Stimulated activated effector memory CD8-positive, alpha-beta T cell treated with anti-CD3 and anti-CD28 coated beads, Interleukin-12 subunit alpha, Interleukin-12 subunit beta, amount 100 ng/mL, for 72 hours (primary cell): ENCODE measurements around the gene DNAJC11.
A peak's percentile ranks its signal among the peaks of the same experiment; 100 is the strongest.

ENCODE experiments used
- ATAC-seq: fragments of 150-1000 bp; cut with Tn5 transposase; 2 replicates; pipeline ENCODE4 v1.10.0; 2021
- DNase-seq, 2 donors: peaks; one replicate each; pipeline ENCODE4 v3.0.0; 2021 to 2022; ENCODE audit warnings: low spot score in 2 of 2
- H3K27ac Mint-ChIP-seq: one replicate; pipeline ENCODE4 v1.8.0; 2022; ENCODE audit warnings: mild to moderate bottlenecking, mixed read lengths
- H3K36me3 Mint-ChIP-seq: one replicate; pipeline ENCODE4 v1.8.0; 2022; ENCODE audit warnings: mild to moderate bottlenecking, mixed read lengths
- H3K4me1 Mint-ChIP-seq: one replicate; pipeline ENCODE4 v1.8.0; 2022; ENCODE audit warnings: mixed read lengths
- H3K4me3 Mint-ChIP-seq: one replicate; pipeline ENCODE4 v1.8.0; 2022; ENCODE audit warnings: mild to moderate bottlenecking, mixed read lengths
- H3K9me3 Mint-ChIP-seq: one replicate; pipeline ENCODE4 v1.8.0; 2022; ENCODE audit warnings: mixed read lengths

The DNAJC11 gene

DNA sequence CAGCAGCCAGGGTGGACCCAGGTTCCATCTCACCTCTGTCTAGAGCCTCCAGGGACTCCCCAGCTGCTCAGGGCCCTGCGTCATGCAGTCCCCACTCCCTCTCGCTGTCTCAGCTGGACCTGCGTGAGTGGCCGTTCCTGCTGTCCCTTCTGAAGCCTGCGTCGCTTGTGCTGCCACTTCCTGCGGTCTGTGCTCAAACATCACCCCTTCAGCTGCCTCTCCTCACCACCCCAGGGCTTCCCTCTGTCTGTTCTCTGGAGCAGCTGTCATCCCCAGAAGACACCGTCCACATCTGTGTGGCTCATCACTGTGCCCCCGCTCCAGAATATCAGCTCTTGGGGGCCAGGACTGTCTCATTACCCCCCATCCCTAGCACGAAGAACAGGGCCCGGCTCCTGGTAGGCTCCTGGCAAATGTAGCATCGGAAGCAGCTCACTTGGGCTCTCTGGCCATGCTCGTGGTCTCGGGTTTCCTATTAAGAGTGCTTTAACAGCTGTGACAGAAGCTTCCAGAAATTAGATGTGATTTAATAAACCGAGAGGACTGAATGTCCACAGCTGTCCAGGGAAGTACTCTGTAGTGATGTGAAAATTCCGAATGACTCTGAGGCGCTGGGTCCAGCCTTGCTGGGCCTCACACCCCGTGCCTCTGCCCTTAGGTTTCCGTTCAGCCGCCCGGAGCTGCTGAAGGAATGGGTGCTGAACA lies 73.6 kb downstream of the DNAJC11 start:
- H3K4me3 Mint-ChIP-seq = peak overlapping the region; percentile 77
- DNase-seq (no peak), ATAC-seq (no peak)
- H3K27ac Mint-ChIP-seq = peak overlapping the region; percentile 76
- peaks cover 42% of the 10 kb centered on the region for H3K4me1 Mint-ChIP-seq
- H3K9me3 Mint-ChIP-seq = no peaks in the 10 kb centered on the region
- peaks cover 71% of the 10 kb centered on the region for H3K36me3 Mint-ChIP-seq

DNA sequence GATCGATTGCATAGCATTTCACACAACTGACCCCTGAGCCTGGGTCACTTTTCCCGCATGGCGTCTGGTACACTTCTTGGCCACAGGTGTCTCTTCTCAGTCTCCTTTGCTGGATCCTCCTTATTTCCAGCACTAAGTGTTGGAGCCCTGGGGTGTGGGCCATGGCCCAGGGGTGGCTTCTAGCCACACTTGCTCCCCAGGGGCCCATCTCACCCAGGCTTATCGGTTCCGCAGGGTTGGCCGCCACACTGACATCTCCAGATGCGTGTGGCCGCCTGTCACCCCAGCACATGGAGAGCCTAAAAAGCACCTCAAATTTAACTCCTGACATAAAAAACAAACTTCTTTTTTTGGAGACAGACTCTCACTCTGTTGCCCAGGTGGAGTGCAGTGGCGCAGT lies 74.6 kb downstream of the DNAJC11 start:
- H3K9me3 Mint-ChIP-seq = no peaks in the 10 kb centered on the region
- H3K36me3 Mint-ChIP-seq = peaks cover 71% of the 10 kb centered on the region
- no peak for ATAC-seq
- H3K27ac Mint-ChIP-seq = peak overlapping the region; percentile 76
- H3K4me1 Mint-ChIP-seq = peaks cover 48% of the 10 kb centered on the region
- peak overlapping the region; percentile 77 for H3K4me3 Mint-ChIP-seq
- no peak for DNase-seq

DNA sequence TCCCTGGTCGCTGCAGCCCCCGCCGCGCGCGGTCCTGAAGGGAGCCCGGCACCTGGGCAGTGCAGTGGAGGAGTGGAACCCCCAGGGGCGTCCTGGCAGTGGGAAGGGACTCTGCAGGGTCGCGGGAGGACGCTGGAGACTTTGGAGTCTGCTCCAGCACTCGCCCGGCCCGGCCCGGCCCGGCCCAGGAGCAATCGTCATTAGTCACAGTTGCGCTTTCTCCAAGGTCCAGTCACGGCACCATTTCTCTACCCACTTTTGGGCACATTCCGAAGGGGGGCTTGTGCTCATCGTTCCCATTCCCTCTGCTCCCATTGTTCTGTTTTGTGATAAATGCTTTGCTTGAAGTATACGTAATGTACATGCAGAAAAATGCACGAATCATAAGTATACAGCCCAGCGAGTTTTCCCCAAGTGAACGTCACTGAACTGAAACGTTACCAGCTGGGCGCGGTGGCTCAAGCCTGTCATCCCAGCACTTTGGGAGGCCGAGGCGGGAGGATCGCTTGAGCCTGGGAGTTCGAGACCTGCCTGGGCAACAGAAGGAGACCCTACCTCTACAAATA lies 75.9 kb downstream of the DNAJC11 start:
- Mint-ChIP-seq H3K9me3 (no peaks in the 10 kb centered on the region), H3K27ac (peak overlapping the region; percentile 87), H3K4me3 (peak overlapping the region; percentile 77), H3K36me3 (peaks cover 71% of the 10 kb centered on the region), H3K4me1 (peaks cover 48% of the 10 kb centered on the region)
- ATAC-seq (peak; percentile 61), DNase-seq (no peak)

GRCh38 chr1:6624710-6625583 lies 76.7 kb downstream of the DNAJC11 start, which contains the start of gene THAP3:
THAP3 (plus strand) TSS chr1:6624868; CDS start chr1:6625219, 351 bp downstream.
- Mint-ChIP-seq H3K27ac (peak within 1 kb of the TSS; percentile 87), H3K4me3 (peak within 1 kb of the TSS; percentile 77), H3K36me3 (peaks cover 71% of the 10 kb centered on the region), H3K9me3 (no peaks in the 10 kb centered on the region), H3K4me1 (peaks cover 47% of the 10 kb centered on the region)
- ATAC-seq = peak; percentile 95
- peak; percentile 76 to 91 for DNase-seq

GRCh38 chr1:6623269-6623965 lies 78.2 kb downstream of the DNAJC11 start:
- H3K4me3 Mint-ChIP-seq = no peak overlapping the region
- H3K9me3 Mint-ChIP-seq = no peaks in the 10 kb centered on the region
- no peak overlapping the region for H3K27ac Mint-ChIP-seq
- no peak for ATAC-seq
- no peak for DNase-seq
- H3K4me1 Mint-ChIP-seq = peaks cover 38% of the 10 kb centered on the region
- peaks cover 72% of the 10 kb centered on the region for H3K36me3 Mint-ChIP-seq

DNA sequence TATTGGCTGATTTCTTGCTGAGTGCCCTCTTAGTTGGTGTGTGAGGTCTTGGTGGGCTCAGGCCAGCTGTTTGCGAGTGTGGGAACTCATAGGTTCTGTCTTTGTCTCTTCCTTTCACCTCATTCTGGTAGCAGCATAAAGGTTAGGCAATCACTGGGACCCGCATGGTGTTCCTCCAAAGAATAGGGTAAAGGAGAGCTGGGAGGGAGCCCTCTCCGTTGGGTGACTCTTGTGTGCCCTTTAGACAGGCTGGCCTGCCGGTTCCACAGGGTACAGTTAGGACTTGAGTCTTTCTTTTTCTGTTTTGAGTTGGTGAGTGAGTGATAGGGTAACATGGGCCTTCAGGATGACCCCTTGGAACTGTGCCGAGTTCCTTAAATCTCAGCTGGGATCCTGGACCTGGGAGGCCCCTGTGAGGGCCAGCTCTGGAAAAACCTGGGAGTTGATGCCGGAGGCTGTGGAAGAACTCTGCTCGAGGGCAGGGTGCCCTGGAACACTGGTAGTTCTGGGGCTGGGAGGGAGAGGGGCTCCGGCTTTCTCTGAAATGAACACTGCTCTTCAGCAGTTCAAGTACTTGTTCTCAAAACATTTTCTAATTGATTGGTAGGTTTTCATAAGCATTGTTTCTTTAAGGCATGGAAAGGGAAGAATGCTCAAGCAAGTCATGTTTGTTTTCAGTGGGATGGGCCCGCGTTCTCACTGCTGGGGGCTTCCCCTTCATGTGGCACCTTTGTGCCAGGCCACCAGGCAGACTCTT lies 79.0 kb downstream of the DNAJC11 start:
- Mint-ChIP-seq H3K27ac (no peak overlapping the region), H3K4me1 (peaks cover 32% of the 10 kb centered on the region), H3K9me3 (no peaks in the 10 kb centered on the region), H3K4me3 (no peak overlapping the region), H3K36me3 (peaks cover 74% of the 10 kb centered on the region)
- DNase-seq (no peak), ATAC-seq (no peak)

- ATAC-seq = no peak
- Mint-ChIP-seq H3K9me3 (no peaks in the 10 kb centered on the region), H3K27ac (no peak overlapping the region), H3K4me3 (no peak overlapping the region), H3K36me3 (peaks cover 73% of the 10 kb centered on the region), H3K4me1 (peaks cover 31% of the 10 kb centered on the region)
- DNase-seq = no peak
These were observed 79.9 kb downstream of the DNAJC11 start for GRCh38 chr1:6621429-6622391.

GRCh38 chr1:6619045-6619444 lies 82.6 kb downstream of the DNAJC11 start:
- no peak for ATAC-seq
- Mint-ChIP-seq H3K4me1 (peaks cover 28% of the 10 kb centered on the region), H3K27ac (no peak overlapping the region), H3K36me3 (peaks cover 63% of the 10 kb centered on the region), H3K9me3 (no peaks in the 10 kb centered on the region), H3K4me3 (no peak overlapping the region)
- DNase-seq = no peak

- Mint-ChIP-seq H3K4me1 (peaks cover 26% of the 10 kb centered on the region), H3K27ac (peak overlapping the region; percentile 34), H3K4me3 (peak overlapping the region; percentile 89), H3K36me3 (peaks cover 37% of the 10 kb centered on the region), H3K9me3 (no peaks in the 10 kb centered on the region)
- no peak for ATAC-seq
- DNase-seq = no peak
These were observed 86.5 kb downstream of the DNAJC11 start for GRCh38 chr1:6614929-6615785.

DNA sequence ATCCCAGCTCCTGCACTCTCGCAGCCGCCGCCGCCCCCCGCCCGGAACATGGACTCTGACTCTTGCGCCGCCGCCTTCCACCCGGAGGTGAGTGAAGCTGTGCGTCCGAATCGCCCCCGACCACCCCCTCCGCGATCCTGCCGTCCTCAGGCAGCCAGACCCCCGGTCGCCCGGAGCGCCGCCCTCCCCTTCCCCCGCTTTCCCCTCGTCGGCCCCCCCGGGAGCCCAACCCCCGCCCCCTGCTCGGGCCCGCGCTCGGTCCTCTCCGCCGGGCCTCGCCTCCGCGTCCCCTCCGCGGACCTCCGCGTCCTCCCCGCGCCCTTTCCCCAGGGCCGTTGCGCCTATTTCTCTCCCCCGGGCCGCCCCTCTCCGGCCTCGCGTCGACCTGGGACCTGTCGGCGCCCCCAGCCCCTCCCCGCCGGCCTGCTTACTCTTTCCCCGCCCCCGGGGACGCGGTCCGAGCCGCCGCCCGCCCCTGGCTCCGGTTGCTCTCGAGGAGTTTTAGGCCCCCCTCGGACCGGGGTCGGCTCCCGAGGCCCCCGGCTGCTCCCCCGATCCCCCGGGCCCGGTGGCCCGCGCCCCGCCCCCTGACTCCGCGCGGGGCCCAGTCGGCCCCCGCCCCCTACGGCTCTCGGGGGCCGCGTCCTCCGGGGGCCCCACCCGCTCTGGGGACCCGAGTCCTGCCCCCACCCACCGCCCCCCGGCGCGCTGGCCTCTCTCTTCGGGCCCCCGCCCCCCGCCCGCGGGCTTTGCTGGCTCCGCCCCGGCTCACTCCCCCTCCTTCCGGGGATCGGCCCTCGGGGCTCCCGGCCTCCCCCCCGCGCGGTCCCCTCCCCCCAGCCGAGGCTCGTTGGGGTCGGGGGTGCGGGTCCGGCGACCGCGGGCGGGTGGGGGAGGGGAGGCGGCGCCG lies 87.3 kb downstream of the DNAJC11 start:
- Mint-ChIP-seq H3K36me3 (peaks cover 29% of the 10 kb centered on the region), H3K4me3 (peak overlapping the region; percentile 89), H3K4me1 (peaks cover 26% of the 10 kb centered on the region), H3K9me3 (no peaks in the 10 kb centered on the region), H3K27ac (no peak overlapping the region)
- peak; percentile 43 to 79 for DNase-seq
- ATAC-seq = peak; percentile 3

GRCh38 chr1:6613361-6614018 lies 88.1 kb downstream of the DNAJC11 start, which contains the start of gene PHF13:
PHF13 (plus strand) TSS chr1:6613731; CDS start chr1:6614067, 336 bp downstream.
- DNase-seq = peak; percentile 98 to 100
- ATAC-seq = peak; percentile 97
- H3K9me3 Mint-ChIP-seq = no peaks in the 10 kb centered on the region
- H3K4me1 Mint-ChIP-seq = peaks cover 26% of the 10 kb centered on the region
- H3K36me3 Mint-ChIP-seq = peaks cover 21% of the 10 kb centered on the region
- H3K27ac Mint-ChIP-seq = peak within 1 kb of the TSS; percentile 89
- H3K4me3 Mint-ChIP-seq = peak within 1 kb of the TSS; percentile 89
